OCI-LY3 (cell line): ENCODE measurements around the gene TRIO.

Source experiments
- CTCF ChIP-seq: fragments of 200-600, 300-600 bp; sonication (generic); IDR thresholded peaks from 2 replicates; pipeline ENCODE4 v1.5.1; 2014; ENCODE audit warnings: antibody characterized with exemption, low read length, low read depth
- EZH2phosphoT487 ChIP-seq: fragments of 200-600 bp; shearing (Covaris generic); IDR thresholded peaks from 2 replicates; pipeline ENCODE4 v1.6.1; 2018; ENCODE audit warnings: antibody characterized with exemption, mixed run types, low read depth

- TF ChIP-seq CTCF (no peak), EZH2phosphoT487 (no peak)
These were observed 3.6 kb downstream of the TRIO start for GRCh38 chr5:14146725-14147124.
